Natural killer cell treated with Interleukin-12 subunit alpha and Interleukin-12 subunit beta and Interleukin-15 and Interleukin-18, amount 100 ng/mL, for 72 hours (primary cell): ENCODE results near the gene MMP7. TPM values are rescaled to one million over a fixed set of nuclear protein-coding genes. Genes with fewer than 3 reads are reported as not detected.
"Not testable (repeated sequence)": the region's sequence is repeated elsewhere in the genome, so short reads cannot be mapped to it uniquely, and the experiment has no call there.

Source experiments
- ATAC-seq, 2 donors: fragments of 150-1000 bp; cut with Tn5 transposase in 1 of 2; sonication (Bioruptor Pico), chemical (Tn5 transposase) in 1 of 2; 2 replicates each; pipeline ENCODE4 v1.10.0; 2021
- DNase-seq: peaks from one replicate; pipeline ENCODE4 v3.0.0; 2022; ENCODE audit warnings: low spot score
- H3K27ac Mint-ChIP-seq, 2 donors: 1 replicate in 1 of 2; 2 replicates in 1 of 2; pipeline ENCODE4 v1.8.0; 2022; ENCODE audit warnings: mixed read lengths in 2 of 2, mild to moderate bottlenecking in 1 of 2, moderate library complexity in 1 of 2
- H3K27me3 Mint-ChIP-seq, 2 donors: 1 replicate in 1 of 2; 2 replicates in 1 of 2; pipeline ENCODE4 v1.8.0; 2022; ENCODE audit warnings: mixed read lengths in 2 of 2
- H3K36me3 Mint-ChIP-seq: one replicate; pipeline ENCODE4 v1.8.0; 2022; ENCODE audit warnings: mixed read lengths
- H3K4me1 Mint-ChIP-seq, 2 donors: 1 replicate in 1 of 2; 2 replicates in 1 of 2; pipeline ENCODE4 v1.8.0; 2022; ENCODE audit warnings: low read depth in 2 of 2, mixed read lengths in 2 of 2, mild to moderate bottlenecking in 1 of 2
- H3K4me3 Mint-ChIP-seq: one replicate; pipeline ENCODE4 v1.8.0; 2022; ENCODE audit warnings: mixed read lengths
- H3K9me3 Mint-ChIP-seq: 2 replicates; pipeline ENCODE4 v1.8.0; 2022; ENCODE audit warnings: mixed read lengths
- total RNA-seq, 2 donors: library from RNA; stranded (reverse); gene quantifications; one replicate each; pipeline ENCODE4 v1.2.3, GENCODE V29; 2022

Gene MMP7
- total RNA-seq, 2 donors from 2014 or later = not detected

- Mint-ChIP-seq H3K9me3 (no peaks in the 10 kb centered on the region), H3K27me3 (peaks cover 15 to 16% of the 10 kb centered on the region in 2 donors), H3K4me1 (peaks cover 7 to 8% of the 10 kb centered on the region in 2 donors), H3K27ac (no peak overlapping the region), H3K4me3 (no peak overlapping the region), H3K36me3 (no peaks in the 10 kb centered on the region)
- ATAC-seq (no peak), DNase-seq (no peak)
Observed at GRCh38 chr11:102523887-102524286, 6.7 kb downstream of the MMP7 start.

- H3K4me3 Mint-ChIP-seq = no peak overlapping the region
- no peaks in the 10 kb centered on the region for H3K9me3 Mint-ChIP-seq
- H3K27ac Mint-ChIP-seq = no peak overlapping the region
- peaks cover 15 to 18% of the 10 kb centered on the region in 2 donors for H3K27me3 Mint-ChIP-seq
- no peaks in the 10 kb centered on the region for H3K36me3 Mint-ChIP-seq
- H3K4me1 Mint-ChIP-seq = peaks cover 7 to 8% of the 10 kb centered on the region in 2 donors
- DNase-seq = no peak
- ATAC-seq = no peak
Observed at GRCh38 chr11:102523189-102523570, 7.4 kb downstream of the MMP7 start.

DNA sequence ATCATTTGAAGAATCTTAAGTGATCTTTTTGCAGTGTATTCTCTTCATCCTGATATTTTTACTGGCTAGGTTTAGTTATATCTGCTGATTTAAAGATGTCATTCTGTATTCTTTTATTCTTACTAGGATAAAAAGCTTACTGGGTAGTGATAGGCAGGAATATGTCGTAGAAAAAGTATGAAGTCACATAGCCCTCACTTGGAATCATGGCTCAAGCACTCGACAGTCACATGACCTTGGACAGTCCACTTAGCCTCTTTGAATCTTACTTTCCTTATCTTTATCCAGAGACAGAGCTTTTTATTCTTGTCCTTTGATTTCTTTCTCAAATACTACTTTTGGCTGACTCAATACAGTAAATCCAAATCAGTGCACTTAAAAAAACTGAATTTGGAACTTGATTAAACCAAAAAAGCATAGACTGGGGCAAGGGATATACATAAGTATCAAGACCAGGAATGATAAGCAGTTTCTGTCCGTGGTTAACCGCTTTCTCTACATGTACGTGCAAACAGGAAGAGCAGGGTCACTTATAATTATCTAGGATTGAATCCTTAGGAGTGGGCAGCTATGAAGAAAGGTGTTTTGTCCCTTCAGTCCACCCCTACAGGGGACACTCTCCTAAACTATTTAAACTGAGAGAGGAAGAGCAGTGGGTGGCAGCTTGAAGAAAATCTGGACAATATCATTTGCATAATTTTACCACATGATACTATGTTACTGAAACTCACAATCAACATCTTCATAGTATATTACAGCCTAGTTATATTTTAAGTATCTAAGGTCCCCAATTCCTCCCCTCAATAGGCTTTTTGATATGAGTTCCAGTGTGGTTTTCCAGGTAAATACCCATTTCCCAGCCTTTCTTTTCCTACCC, 8.0 kb downstream of the MMP7 start:
- no peak overlapping the region for H3K4me3 Mint-ChIP-seq
- no peak for ATAC-seq
- H3K9me3 Mint-ChIP-seq = no peaks in the 10 kb centered on the region
- DNase-seq = no peak
- peaks cover 15 to 18% of the 10 kb centered on the region in 2 donors for H3K27me3 Mint-ChIP-seq
- H3K27ac Mint-ChIP-seq = peak overlapping the region in 1 of 2 donors; percentile 41
- H3K4me1 Mint-ChIP-seq = peaks cover 7 to 8% of the 10 kb centered on the region in 2 donors
- no peaks in the 10 kb centered on the region for H3K36me3 Mint-ChIP-seq

DNA sequence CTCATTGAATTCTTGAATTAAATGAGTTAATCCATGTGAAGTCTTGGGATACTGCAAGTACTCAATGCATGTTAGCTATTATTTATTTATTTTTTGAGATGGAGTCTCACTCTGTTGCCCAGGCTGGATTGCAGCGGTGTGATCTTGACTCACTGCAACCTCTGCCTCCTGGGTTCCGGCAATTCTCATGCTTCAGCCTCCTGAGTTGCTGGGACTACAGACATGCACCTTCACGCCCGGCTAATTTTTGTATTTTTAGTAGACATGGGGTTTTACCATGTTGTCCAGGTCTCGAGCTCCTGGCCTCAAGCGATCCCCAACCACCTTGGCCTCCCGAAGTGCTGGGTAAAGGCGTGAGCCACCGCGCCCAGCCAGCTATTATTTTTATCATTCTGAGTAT, 9.4 kb downstream of the MMP7 start:
- peaks cover 7 to 8% of the 10 kb centered on the region in 2 donors for H3K4me1 Mint-ChIP-seq
- H3K9me3 Mint-ChIP-seq = no peaks in the 10 kb centered on the region
- DNase-seq (no peak), ATAC-seq (no peak)
- H3K36me3 Mint-ChIP-seq = no peaks in the 10 kb centered on the region
- H3K27me3 Mint-ChIP-seq = peaks cover 15 to 18% of the 10 kb centered on the region in 2 donors
- no peak overlapping the region for H3K4me3 Mint-ChIP-seq
- no peak overlapping the region for H3K27ac Mint-ChIP-seq

GRCh38 chr11:102520514-102520913, 10.0 kb downstream of the MMP7 start:
- Mint-ChIP-seq H3K27me3 (peaks cover 15 to 24% of the 10 kb centered on the region in 2 donors), H3K4me3 (no peak overlapping the region), H3K27ac (no peak overlapping the region), H3K4me1 (peaks cover 7 to 8% of the 10 kb centered on the region in 2 donors), H3K36me3 (no peaks in the 10 kb centered on the region), H3K9me3 (no peaks in the 10 kb centered on the region)
- ATAC-seq = no peak
- no peak for DNase-seq

DNA sequence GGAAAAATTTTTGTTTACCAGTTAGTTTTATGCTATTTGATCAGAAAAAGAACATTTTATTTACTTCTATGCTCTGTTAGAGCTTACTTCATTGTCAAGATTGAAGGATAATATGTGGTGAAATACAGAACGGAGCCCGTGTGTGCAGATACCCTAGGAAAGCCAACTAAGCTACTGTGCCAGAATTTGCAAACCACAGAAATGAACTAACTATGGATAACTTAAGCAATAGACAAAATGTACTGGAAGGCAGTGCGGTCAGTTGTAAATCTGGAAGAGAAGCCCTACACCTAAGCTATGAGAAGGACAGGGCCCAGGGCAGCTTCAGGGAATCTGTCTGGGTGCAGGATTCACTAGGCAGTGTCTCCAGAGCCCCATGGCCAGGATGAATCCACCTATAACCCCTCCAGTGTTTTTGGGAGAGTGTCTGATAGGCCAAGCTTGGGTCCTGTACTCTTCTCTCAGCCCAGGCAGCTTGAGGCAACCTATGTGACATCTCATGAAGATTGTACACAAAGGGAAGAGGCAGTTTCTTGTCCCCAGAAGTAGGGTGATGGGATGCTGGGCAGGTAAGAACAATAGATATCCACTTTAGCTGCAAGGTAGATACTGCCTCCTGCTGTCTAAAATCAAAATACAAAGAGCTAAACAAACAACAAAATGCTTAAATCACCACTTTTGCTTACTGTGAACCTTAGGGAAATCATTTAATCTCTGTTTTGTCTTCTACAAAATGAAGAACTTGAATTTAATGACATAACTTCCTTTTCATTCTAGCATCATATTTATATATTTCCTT, 12.1 kb downstream of the MMP7 start:
- Mint-ChIP-seq H3K27ac (no peak overlapping the region), H3K4me3 (no peak overlapping the region), H3K27me3 (peaks cover 18 to 25% of the 10 kb centered on the region in 2 donors), H3K36me3 (no peaks in the 10 kb centered on the region), H3K9me3 (no peaks in the 10 kb centered on the region), H3K4me1 (peaks cover 7 to 8% of the 10 kb centered on the region in 2 donors)
- ATAC-seq (no peak), DNase-seq (no peak)

DNA sequence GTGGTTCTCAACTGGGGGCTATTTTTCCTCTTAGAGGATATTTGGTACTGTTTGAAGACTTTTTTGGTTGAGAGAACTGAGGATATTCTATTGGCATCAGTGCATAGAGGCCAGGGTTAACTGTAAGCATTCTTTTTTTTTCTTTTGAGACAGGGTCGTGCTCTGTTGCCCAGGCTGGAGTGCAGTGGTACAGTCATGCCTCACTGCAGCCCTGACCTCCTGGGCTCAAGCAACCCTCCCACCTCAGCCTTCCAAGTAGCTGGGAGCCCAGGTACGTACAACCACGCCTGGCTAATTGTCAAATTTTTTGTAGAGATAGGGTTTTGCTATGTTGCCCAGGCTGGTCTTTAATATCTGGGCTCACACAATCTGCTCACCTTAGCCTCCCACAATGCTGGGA, 12.9 kb downstream of the MMP7 start:
- DNase-seq (no peak), ATAC-seq (no peak)
- H3K27ac Mint-ChIP-seq = no peak overlapping the region
- no peaks in the 10 kb centered on the region for H3K36me3 Mint-ChIP-seq
- H3K27me3 Mint-ChIP-seq = peaks cover 17 to 22% of the 10 kb centered on the region in 2 donors
- H3K4me3 Mint-ChIP-seq = no peak overlapping the region
- H3K4me1 Mint-ChIP-seq = peaks cover 5% of the 10 kb centered on the region in 2 donors
- H3K9me3 Mint-ChIP-seq = no peaks in the 10 kb centered on the region

DNA sequence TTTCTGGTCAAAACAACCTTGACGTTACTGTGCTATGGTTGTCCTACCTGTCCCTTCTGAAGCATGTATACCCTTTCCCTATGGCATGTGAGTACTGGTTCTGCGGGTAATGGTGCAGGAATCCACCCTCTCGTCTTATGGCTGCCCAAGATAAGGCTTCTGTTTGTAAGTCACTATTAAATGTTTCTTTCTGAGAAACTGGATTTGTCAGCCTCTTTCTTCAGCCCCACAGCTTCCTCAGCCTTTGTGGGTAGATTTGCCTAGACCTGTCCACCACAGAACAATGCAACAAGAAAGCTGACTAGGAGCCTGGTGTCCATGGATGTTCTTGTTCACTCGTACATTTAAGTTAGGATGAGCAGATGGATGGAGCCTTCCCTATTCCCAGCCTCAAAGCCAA, 14.4 kb downstream of the MMP7 start:
- no peak overlapping the region for H3K27ac Mint-ChIP-seq
- H3K4me1 Mint-ChIP-seq = no peaks in the 10 kb centered on the region
- no peak for ATAC-seq
- no peak overlapping the region for H3K4me3 Mint-ChIP-seq
- H3K36me3 Mint-ChIP-seq = no peaks in the 10 kb centered on the region
- no peaks in the 10 kb centered on the region for H3K9me3 Mint-ChIP-seq
- no peak for DNase-seq
- peaks cover 11 to 17% of the 10 kb centered on the region in 2 donors for H3K27me3 Mint-ChIP-seq

- H3K4me1 Mint-ChIP-seq = no peaks in the 10 kb centered on the region
Observed at GRCh38 chr11:102513869-102514268, 16.7 kb downstream of the MMP7 start.

DNA sequence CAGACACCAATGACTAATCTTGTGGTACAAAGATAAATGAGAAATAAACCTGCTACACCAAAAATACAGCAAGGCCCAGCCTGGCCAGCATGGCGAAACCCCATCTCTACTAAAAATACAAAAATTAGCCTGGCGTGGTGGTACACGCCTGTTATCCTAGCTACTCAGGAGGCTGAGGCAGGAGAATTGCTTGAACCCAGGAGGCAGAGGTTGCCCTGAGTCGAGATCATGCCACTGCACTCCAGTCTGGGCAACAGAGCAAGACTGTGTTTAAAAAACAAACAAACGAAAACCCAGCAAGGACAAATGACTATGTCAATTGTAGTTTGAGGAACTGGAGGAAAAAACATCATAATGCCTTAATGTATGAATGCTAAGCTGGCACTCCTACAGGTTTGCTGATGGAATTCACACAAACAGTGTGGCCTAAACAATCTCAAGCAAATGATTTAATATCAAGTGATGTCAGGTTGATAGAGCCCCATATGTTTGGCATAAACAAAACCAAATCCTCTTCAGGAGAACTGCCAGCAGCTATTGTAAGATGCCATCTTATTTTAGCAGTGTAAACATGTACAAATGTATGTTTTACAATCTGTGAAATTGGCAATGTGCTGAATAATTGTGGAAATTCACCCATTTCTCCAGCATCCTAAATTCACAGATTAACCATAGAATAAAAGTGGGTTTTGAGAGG, 20.0 kb downstream of the MMP7 start:
- Mint-ChIP-seq H3K9me3 (no peaks in the 10 kb centered on the region), H3K27ac (no peak overlapping the region), H3K4me1 (no peaks in the 10 kb centered on the region), H3K27me3 (peaks cover 8% of the 10 kb centered on the region in 2 donors), H3K36me3 (no peaks in the 10 kb centered on the region), H3K4me3 (no peak overlapping the region)
- DNase-seq (no peak), ATAC-seq (no peak)

More at GRCh38 chr11:102513869-102514268, 16.7 kb downstream of the MMP7 start:
- ATAC-seq (no peak), DNase-seq (no peak)
- H3K27me3 Mint-ChIP-seq = peaks cover 2 to 8% of the 10 kb centered on the region in 2 donors
- no peaks in the 10 kb centered on the region for H3K36me3 Mint-ChIP-seq
- H3K9me3 Mint-ChIP-seq = no peaks in the 10 kb centered on the region
- no peak overlapping the region for H3K27ac Mint-ChIP-seq
- H3K4me3 Mint-ChIP-seq = no peak overlapping the region

DNA sequence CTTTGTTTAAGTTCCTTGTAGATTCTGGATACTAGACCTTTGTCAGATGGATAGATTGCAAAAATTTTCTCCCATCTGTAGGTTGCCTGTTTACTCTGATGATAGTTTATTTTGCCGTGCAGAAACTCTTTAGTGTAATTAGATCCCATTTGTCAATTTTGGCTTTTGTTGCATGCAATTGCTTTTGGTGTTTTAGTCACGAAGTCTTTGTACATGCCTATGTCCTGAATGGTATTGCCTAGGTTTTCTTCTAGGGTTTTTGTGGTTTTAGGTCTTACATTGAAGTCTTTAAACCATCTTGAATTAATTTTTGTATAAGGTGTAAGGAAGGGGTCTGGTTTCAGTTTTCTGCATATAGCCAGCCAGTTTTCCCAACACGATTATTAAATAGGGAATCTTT, 27.7 kb downstream of the MMP7 start:
- not testable (repeated sequence) for H3K4me1 Mint-ChIP-seq, ATAC-seq, H3K4me3 Mint-ChIP-seq, DNase-seq, H3K36me3 Mint-ChIP-seq, H3K9me3 Mint-ChIP-seq, H3K27ac Mint-ChIP-seq
- peaks cover 31 to 48% of the 10 kb centered on the region in 2 donors for H3K27me3 Mint-ChIP-seq

GRCh38 chr11:102500829-102501228, 29.7 kb downstream of the MMP7 start:
- ATAC-seq = no peak
- H3K27me3 Mint-ChIP-seq = peaks cover 28 to 50% of the 10 kb centered on the region in 2 donors
- no peak overlapping the region for H3K27ac Mint-ChIP-seq

GRCh38 chr11:102499931-102500330, 30.6 kb downstream of the MMP7 start:
- DNase-seq (no peak), ATAC-seq (no peak)
- no peaks in the 10 kb centered on the region for H3K36me3 Mint-ChIP-seq
- no peaks in the 10 kb centered on the region for H3K9me3 Mint-ChIP-seq
- H3K27ac Mint-ChIP-seq = no peak overlapping the region
- H3K27me3 Mint-ChIP-seq = peaks cover 28 to 53% of the 10 kb centered on the region in 2 donors
- no peak overlapping the region for H3K4me3 Mint-ChIP-seq
- H3K4me1 Mint-ChIP-seq = no peaks in the 10 kb centered on the region

More at GRCh38 chr11:102500829-102501228, 29.7 kb downstream of the MMP7 start:
- no peaks in the 10 kb centered on the region for H3K4me1 Mint-ChIP-seq
- no peak overlapping the region for H3K4me3 Mint-ChIP-seq
- DNase-seq = no peak
- no peaks in the 10 kb centered on the region for H3K36me3 Mint-ChIP-seq
- H3K9me3 Mint-ChIP-seq = no peaks in the 10 kb centered on the region
